ENCODE results near the gene SBK3.
"Not testable (repeated sequence)": the region's sequence is repeated elsewhere in the genome, so short reads cannot be mapped to it uniquely, and the experiment has no call there.

Gene SBK3

DNA sequence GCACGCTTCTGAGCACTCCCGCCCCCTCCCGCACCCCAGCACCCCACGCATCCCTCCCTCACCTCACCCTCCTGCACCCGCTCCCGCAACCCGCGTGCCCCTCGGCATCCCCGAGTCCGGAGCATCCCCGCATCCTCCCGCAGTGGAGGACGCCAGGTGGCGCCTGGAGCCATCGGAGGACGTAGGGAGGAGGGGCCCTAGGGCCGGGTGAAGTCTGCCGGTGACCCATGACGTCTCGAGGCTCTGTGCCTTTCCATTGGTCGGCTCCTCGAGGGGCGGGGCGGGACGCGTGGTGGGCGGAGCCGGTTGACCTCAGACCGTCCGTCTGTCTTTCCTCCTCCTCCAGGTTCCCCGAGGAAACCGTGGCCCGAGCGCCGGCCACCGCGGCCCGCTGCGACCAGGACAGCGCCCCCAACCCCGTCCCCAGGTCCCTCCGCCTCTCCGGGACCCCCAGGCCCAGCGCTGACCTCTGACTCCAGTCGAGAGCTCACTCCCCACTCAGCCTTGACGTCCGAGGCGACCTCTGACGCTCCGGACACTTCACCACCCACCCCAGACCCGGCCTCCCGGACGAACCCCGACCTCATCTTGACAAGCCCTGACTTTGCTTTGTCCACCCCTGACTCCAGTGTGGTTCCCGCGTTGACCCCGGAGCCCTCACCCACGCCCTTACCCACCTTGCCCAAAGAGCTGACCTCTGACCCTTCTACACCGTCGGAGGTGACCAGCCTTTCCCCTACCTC lies 28.3 kb downstream of the SBK3 start:
- DNase-seq: peak; percentile 97 to 98

DNA sequence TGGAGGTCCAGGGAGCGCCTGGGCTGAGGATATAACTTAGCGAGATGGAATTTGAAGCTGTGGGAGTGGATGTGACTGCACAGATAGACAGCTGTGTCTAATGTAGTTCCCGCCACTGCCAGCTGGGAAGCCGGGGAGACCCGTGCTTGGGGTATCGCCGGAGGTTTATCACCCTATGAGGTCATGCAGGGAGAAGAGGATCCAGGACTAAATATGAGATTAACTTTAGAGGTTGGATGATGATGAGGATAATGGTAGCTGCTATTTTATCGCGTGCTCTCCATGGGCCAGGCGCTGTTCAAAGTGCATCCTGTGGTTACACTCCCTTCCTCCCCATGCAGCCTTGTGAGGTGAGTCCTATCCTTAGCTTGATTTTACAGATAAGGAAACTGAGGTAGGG lies 37.2 kb downstream of the SBK3 start:
- DNase-seq: no peak

DNA sequence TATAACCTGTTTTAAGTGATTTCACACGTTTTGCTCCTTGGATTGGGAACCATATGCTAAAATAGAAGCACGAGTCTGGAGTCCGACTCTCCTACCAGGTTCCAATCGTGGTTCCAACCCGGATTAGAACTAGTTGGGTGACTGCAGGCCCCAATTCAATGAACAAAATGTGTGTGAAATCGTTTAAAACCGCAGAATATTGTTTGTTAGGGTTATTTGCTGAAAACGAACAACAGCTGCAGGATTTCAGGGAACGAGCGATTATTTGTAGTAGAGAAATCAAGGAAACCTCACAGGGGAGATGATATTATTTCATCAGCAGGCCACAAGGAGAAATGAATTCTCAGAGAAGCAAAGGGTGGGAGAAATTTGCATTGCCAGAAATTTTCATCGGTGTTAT lies 40.4 kb downstream of the SBK3 start:
- DNase-seq: no peak

DNA sequence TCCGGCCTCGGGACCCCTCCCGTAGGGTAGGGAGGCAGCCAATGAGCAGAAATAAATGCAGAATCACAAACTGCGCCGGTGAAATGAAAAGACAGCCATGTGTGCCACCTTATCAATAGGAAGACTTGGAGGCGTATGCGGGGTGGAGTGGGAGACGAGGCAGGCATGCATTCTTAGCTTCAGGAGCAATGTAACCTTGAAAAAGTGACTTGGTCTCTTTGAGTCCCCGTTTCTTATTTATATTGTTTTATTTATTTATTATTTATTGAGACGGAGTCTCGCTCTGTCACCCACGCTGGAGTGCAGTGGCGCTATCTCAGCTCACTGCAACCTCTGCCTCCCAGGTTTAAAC lies 41.1 kb downstream of the SBK3 start:
- DNase-seq: no peak

DNA sequence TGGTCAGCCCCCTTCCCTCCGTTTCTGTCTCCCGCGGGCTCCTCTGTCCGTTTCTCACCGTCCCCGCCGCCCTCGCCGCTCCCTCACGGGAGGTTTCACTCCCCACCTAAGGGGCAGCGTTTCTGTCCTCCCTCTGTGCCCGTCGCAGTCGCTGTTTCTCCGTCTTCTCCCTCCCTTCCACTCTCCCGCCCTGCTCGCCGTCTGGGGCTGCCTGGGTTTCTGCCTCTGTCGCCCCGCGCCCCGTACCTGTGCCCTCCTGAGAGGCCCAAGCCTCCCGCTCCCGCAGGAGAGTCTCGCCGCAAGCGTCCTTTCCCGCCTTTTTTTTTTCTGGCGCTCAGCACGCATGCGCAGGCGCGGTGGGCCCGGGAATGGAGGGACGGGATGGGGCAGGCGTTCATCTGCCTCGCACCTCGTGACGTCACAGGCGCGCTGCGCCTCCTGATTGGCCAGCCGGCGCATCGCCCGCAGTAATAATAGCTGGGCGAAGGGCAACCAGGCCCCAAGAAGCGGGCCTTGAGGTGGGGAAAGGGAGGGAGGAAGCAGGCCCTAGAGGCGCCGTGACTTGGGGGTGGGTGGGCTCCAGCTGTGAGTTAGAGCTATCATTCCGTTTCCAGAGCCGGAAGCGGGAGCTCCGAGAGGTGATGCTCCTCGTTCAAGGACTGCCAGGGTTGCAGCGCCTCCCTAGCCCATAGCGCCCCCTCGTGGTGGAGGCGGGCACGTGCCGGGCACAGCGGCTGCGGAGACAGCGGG lies 41.7 kb downstream of the SBK3 start:
- DNase-seq: peak; percentile 94

DNA sequence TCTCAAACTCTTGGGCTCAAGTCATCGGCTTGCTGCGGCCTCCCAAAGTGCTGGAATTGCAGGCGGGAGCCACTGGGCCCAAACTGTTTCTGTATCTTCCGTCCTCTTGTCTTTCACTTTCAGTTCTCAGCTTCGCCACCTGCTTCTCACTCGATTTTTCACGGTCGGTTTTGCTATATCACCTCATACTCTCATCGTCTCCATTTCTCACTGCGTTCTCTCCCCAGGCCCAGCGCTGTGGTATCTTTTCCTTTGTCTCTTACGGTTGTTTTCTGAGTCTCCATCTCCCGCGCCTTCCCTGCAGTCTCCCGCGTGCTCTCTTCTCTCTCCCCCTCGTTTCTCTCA lies 42.2 kb downstream of the SBK3 start:
- no peak for DNase-seq

DNA sequence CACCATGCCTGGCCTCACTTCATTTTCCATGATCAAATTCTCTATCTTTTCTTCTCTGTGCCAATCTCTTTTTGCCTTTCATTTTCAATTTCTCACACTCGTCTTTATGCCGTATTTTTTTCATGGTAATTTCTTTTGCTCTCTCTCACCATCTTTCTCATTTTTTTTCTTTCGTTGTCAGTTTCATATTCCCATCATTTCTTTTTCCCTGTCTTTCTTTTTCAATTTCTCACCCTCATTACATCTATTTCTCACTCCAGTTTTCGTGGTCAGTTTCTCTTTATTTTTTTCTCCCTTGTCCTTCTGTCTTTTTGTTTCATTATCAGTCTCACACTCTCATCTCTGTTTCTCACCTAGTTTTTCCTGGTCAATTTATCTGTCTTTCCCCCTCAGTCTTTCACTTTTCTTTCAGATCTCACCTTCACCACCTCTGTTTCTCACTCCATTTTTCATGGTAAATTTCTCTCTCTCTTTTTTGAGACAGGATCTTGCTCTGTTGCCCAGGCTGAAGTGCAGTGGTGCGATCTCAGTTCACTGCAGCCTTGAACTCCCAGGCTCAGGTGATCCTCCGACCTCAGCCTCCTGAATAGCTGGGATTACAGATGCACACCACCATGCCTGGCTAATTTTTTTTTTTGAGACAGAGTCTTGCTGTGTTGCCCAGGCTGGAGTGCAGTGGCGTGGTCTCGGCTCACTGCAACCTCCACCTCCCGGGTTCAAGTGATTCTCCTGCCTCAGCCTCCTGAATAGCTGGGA lies 43.0 kb downstream of the SBK3 start:
- DNase-seq: no peak

DNA sequence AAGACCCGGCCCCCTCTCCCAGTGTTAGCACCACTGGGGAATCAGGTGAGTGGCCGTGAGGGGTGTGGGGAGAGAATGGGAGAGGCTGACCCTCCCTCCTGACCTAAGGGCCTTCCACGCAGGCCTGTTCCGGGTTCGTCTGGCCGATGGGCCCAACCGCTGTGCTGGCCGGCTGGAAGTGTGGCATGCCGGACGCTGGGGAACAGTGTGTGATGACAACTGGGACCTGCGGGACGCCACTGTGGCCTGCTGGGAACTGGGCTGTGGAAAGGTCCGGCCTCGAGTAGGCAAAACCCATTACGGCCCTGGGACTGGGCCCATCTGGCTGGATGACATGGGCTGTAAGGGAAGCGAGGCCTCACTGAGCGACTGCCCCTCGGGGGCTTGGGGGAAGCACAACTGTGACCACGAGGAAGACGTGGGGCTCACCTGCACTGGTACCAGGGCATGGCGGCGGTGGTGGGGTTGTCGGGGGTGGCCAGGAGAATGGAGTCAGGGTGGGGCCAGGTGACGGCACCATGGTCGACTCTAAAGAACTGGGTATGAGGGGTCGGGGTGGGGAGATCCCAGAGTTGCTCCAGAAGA lies 44.9 kb downstream of the SBK3 start:
- no peak for DNase-seq

DNA sequence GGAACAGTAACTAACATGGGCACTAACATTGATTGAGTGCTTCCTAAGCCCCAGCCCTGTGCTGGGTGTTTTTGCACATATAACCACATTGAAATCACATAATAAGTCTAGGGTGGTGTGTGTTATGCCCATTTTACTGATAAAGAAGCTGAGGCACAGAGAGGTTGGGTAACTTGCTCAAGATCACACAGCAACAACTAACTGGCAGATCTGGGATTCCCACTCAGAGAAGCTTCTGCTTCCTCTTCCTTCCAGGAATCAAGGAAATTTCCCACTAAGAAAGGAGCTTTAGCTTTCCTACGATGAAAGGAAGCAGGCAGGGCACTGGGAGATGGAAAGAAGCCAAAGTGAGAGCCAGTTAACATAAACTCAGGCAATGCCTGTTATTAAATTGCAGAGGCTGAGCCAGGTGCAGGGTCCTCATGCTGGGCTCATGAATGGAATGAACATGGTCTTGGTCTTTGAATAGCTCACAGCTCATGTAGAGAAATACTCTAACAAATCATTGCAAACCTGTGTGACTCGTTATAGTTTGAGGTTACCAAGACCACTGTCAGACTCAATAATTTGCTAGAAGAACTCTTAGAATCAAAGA lies 47.0 kb downstream of the SBK3 start:
- no peak for DNase-seq

DNA sequence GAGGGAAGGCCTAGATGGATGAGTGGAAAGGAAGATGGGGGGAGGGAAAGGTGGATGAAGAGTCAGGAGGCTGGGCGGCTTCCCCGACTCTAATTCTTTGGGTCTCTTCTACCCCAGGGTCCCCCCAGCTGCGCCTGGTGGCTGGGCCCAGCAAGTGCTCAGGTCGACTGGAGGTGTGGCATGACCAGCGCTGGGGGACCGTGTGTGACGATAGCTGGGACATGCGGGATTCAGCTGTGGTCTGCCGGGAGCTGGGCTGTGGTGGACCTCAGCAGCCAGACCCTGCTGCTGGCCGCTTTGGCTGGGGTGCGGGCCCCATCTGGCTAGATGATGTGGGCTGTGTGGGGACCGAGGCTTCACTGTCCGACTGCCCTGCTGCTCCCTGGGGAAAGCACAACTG lies 47.6 kb downstream of the SBK3 start:
- no peak for DNase-seq

DNA sequence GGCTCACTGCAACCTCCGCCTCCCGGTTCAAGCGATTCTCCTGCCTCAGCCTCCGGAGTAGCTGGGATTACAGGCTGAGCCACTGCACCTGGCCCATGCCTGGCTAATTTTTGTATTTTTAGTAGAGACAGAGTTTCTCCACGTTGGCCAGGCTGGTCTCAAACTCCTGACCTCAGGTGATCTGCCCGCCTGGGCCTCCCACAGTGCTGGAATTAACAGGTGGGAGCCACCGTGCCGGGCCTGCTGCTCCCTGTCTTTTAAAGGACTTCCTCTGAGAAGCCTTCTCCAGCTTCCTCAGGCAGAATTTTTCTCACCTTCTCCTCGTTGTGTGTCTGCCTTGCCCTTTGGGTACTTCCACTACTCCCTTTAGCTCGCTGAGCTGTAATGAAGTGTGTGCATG lies 48.5 kb downstream of the SBK3 start:
- DNase-seq: not testable (repeated sequence)

DNA sequence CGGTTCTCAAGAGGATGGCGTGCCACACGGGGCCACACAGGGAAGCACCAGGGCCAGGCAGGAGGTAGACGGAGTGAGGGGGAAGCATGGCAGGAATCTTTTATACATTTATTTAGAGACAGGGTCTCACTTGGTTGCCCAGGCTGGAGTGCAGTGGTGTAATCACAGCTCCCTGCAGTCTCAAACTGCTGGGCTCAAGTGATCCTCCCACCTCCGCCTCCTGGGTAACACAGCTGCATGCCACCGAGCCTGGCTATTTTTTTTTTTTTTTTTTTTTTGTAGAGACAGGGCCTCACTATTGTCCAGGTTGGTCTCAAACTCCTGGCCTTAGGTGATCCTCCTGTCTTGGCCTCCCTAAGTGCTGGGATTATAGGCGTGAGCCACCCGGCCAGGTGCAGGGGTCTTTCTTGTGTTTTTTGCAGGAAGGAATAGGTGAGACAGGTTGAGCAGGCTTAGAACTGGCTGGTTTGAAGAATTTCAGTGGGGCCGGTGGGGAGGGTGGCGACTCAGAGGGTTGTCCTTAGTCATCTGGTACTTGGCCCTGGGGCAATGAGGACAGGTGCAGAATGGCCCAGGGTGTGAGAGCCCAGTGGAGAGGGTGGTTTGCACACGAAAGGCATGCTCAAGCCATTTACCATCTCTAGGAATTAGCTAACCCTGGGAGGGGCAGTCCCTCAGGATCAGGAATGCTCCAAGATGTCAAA lies 49.5 kb downstream of the SBK3 start:
- DNase-seq: no peak

DNA sequence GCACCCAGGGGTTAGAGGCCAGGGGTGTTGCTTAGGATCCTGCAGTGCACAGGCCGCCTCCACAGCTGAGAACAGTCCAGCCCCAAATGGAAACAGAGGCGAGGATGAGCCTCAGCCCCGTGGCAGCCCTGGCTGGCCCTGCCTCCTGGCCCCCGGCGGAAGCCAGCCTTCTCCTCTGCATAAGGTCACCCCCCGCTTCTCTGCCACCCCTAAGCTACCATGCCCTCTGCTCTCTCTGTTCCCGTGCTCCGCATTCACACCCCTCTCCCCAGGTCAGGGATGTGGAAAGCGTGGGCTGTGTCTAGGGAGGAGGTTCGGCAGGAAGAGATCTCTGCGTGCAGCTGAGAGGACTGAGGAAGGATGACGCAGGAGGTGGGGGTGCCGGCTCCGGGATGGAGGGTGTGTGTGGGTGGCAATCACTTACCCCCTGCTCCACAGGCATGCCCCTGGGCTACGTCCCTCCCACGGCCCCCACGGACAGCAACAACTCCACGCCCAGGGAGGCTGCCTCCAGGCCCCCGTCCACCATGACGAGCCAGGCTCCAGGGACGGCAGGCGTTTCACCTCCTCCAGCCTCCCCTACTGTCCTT lies 51.1 kb downstream of the SBK3 start:
- peak in 1 of 2 donors; percentile 29 for DNase-seq

DNA sequence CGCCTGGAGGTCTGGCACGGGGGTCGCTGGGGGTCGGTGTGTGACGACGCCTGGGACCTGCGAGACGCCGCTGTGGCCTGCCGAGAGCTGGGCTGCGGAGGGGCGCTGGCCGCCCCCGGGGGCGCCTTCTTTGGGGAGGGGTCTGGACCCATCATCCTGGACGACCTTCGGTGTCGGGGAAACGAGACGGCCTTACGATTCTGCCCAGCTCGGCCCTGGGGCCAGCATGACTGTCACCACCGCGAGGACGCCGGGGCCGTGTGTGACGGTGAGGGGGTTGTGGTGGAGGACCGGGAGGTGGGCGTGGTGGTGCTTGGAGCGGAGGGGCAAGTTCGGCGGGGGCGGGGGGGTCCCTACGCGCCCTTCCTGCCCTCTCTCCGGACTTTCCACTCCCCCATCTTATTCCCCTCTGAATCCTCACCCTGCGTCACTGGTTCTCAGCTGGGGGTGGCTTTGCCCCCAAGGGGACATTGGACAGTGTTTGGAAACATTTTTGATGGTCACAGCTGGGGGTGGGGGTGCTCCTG lies 51.6 kb downstream of the SBK3 start:
- DNase-seq: no peak

DNA sequence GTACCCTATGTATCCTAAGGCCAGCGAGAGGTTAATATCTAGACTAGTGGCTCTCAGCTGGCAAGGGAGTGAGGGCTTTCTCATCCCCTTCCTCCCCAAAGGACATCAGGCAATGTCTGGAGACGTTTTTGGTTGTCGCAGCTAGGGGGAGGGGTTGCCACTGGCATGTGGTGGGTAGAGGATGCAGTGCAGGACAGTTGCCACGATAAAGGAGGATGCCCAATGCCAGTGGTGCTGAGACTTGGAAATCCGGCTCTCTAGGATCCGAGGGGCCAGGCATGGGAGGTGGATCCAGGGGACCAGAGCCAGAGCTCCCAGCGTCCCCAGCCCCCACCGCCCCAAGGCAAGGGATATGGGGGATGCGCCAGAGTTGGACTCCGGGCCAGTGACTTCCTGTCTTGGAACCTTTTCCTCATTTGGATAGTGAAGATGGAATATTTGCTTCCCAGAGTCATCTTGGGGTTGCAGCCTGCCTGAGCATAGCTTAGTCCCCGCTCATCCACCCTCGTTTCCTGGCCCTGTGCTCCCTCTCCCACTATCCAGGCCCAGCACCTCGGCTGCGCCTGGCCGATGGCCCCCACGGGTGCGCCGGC lies 52.2 kb downstream of the SBK3 start:
- DNase-seq: no peak

DNA sequence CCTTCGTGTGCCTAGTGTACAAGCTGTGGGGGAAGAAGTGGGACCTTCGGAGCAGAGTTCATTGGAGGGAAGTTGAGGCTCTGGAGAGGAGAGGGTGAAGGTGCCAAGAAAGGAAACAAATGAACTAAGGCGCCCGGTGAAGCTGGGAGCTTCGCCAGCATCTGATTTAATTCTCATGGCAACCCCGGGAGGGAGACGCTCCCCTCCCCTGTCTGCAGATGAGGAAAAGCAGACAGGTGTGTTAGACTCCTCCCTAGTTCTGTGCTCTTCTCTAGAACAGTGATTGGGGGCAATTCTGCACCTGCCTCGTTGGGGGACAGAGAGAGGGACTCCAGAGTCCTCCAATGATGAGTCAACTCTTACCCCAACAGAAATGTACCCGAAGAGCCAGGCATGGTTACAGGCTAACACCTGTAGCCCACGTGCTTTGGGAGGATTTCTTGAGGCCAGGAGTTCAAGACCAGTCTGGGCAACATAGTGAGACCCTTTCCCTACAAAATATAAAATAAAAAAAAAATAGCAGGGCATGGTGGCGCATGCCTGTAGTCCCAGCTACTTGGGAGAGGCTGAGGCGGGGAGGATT lies 52.9 kb downstream of the SBK3 start:
- no peak for DNase-seq

DNA sequence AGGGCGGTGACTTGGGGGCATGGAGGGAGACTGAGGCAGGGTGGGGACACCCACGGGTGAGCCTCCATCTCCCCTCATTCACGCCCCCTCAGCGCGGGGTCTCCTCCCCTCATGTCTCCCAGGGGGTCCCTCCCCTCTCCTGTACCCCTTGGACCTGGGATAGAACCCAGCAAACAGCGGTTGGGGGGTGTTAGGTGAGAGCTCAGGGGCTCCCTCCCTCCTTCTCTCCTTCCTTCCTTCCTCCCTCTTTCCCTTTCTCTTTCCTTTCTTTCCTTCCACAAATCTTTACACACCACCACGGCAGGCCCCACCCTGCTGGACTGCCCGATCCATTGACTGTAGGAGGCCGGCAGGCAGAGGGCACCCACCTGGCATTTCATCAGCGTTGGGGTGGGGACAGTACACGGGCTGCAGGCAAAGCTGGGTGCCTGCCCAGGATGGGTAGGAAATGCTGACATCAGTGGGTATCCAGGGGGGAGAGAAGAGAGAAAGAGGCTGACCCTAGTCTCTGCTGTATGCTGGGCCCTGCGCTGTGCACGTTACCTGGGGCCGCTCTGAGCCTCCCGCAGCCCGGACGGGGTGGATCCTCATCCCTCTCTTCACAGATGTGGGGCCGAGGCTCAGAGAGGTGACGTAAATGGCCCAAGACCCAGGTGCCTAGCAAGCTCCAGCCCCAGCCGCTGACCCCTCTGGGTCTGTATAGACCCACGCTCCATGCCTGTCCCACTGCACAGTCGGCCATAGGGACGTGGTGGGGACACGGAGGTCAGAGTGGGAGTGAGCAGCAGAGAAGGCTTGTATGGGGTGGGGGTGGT lies 53.6 kb downstream of the SBK3 start:
- DNase-seq: no peak

Data from inflammatory macrophage (primary cell).